SK-N-SH treated with all-trans-retinoic acid at 6 μM for 48 hours (cell line): ENCODE measurements around the gene KCNQ5.

ENCODE experiments used
- ATAC-seq: fragments of 200-7000 bp; cut with Tn5 transposase; 3 replicates; pipeline ENCODE4 v1.9.1; 2020; ENCODE audit warnings: mild to moderate bottlenecking, moderate library complexity
- ARNTL ChIP-seq: fragments of 450-650 bp; formaldehyde crosslinking; IDR thresholded peaks from 2 replicates; pipeline ENCODE4 v1.5.0; 2020; ENCODE audit warnings: low read depth, mild to moderate bottlenecking, moderate library complexity, borderline replicate concordance
- BACH2 ChIP-seq: fragments of 250-450 bp; sonication (Bioruptor Pico); IDR thresholded peaks from 2 replicates; pipeline ENCODE4 v1.9.0; 2021; ENCODE audit warnings: mild to moderate bottlenecking, borderline replicate concordance
- CREB5 ChIP-seq: fragments of 250-450 bp; sonication (Bioruptor Pico); IDR thresholded peaks from 2 replicates; pipeline ENCODE4 v1.5.1; 2020; ENCODE audit warnings: low read depth, mild to moderate bottlenecking, moderate library complexity
- CSDC2 ChIP-seq: fragments of 250-450 bp; sonication (Bioruptor Pico); IDR thresholded peaks from 2 replicates; pipeline ENCODE4 v1.5.0; 2020; ENCODE audit warnings: mild to moderate bottlenecking, moderate library complexity
- ESRRG ChIP-seq: fragments of 250-450 bp; sonication (Bioruptor Pico); IDR thresholded peaks from 2 replicates; pipeline ENCODE4 v1.6.1; 2021; ENCODE audit warnings: mild to moderate bottlenecking
- GLIS3 ChIP-seq: fragments of 250-450 bp; sonication (Bioruptor Pico); IDR thresholded peaks from 2 replicates; pipeline ENCODE4 v1.5.0; 2020; ENCODE audit warnings: mild to moderate bottlenecking, moderate library complexity
- ISL1 ChIP-seq: fragments of 250-450 bp; sonication (Bioruptor Pico); IDR thresholded peaks from 2 replicates; pipeline ENCODE4 v2.1.2; 2022; ENCODE audit warnings: mild to moderate bottlenecking, moderate library complexity
- OSR1 ChIP-seq: fragments of 250-450 bp; sonication (Bioruptor Pico); IDR thresholded peaks from 2 replicates; pipeline ENCODE4 v1.8.0; 2022; ENCODE audit warnings: moderate library complexity, mild to moderate bottlenecking, inconsistent platforms
- PPARA ChIP-seq: fragments of 250-450 bp; sonication (Bioruptor Pico); IDR thresholded peaks from 2 replicates; pipeline ENCODE4 v1.5.0; 2020; ENCODE audit warnings: mild to moderate bottlenecking, borderline replicate concordance
- RARB ChIP-seq: fragments of 250-450 bp; sonication (Bioruptor Pico); IDR thresholded peaks from 2 replicates; pipeline ENCODE4 v1.8.0; 2021; ENCODE audit warnings: mild to moderate bottlenecking, moderate library complexity
- SNAI2 ChIP-seq: fragments of 250-450 bp; sonication (Bioruptor Pico); IDR thresholded peaks from 2 replicates; pipeline ENCODE4 v1.5.0; 2020; ENCODE audit warnings: mild to moderate bottlenecking, moderate library complexity
- TCF4 ChIP-seq: fragments of 250-450 bp; sonication (Bioruptor Pico); IDR thresholded peaks from 2 replicates; pipeline ENCODE4 v1.8.0; 2021; ENCODE audit warnings: mild to moderate bottlenecking, moderate library complexity, borderline replicate concordance
- TOX ChIP-seq: fragments of 250-450 bp; sonication (Bioruptor Pico); IDR thresholded peaks from 2 replicates; pipeline ENCODE4 v1.8.0; 2021; ENCODE audit warnings: mild to moderate bottlenecking, moderate library complexity, borderline replicate concordance
- TSHZ2 ChIP-seq: fragments of 250-450 bp; sonication (Bioruptor Pico); IDR thresholded peaks from 2 replicates; pipeline ENCODE4 v1.5.0; 2020; ENCODE audit warnings: mild to moderate bottlenecking, moderate library complexity
- ZC3H10 ChIP-seq: fragments of 250-450 bp; sonication (Bioruptor Pico); IDR thresholded peaks from 2 replicates; pipeline ENCODE4 v1.5.1; 2021; ENCODE audit warnings: mild to moderate bottlenecking, moderate library complexity
- ZFP3 ChIP-seq: fragments of 250-450 bp; sonication (Bioruptor Pico); IDR thresholded peaks from 2 replicates; pipeline ENCODE4 v1.5.0; 2020; ENCODE audit warnings: mild to moderate bottlenecking, moderate library complexity
- ZNF565 ChIP-seq: fragments of 450-650 bp; formaldehyde crosslinking; conservative IDR thresholded peaks from 2 replicates; pipeline ENCODE4 v1.5.0; 2020; ENCODE audit warnings: low read depth, mild to moderate bottlenecking, moderate library complexity
- ZNF70 ChIP-seq: fragments of 450-650 bp; formaldehyde crosslinking; IDR thresholded peaks from 2 replicates; pipeline ENCODE4 v1.5.0; 2020; ENCODE audit warnings: mild to moderate bottlenecking, moderate library complexity
- ZNF8 ChIP-seq: fragments of 450-650 bp; formaldehyde crosslinking; IDR thresholded peaks from 2 replicates; pipeline ENCODE4 v1.5.0; 2020; ENCODE audit warnings: mild to moderate bottlenecking, moderate library complexity
- TF ChIP-seq, protein P1 (sequence below): fragments of 250-450 bp; sonication (Bioruptor Pico); IDR thresholded peaks from 2 replicates; pipeline ENCODE4 v1.5.1; 2021; ENCODE audit warnings: mild to moderate bottlenecking, moderate library complexity
- TF ChIP-seq, protein P2 (sequence below): fragments of 250-450 bp; sonication (Bioruptor Pico); IDR thresholded peaks from 2 replicates; pipeline ENCODE4 v1.8.0; 2021; ENCODE audit warnings: low read depth, mild to moderate bottlenecking, moderate library complexity, borderline replicate concordance

The KCNQ5 gene

GRCh38 chr6:72623808-72624207, 1.9 kb downstream of the KCNQ5 start:
- ATAC-seq, result no peak
- TF ChIP-seq BACH2 (CRISPR knock-in tag) (no peak), ISL1 (CRISPR knock-in tag) (0 out of 2 replicates have a peak, but pooled peaks have one; percentile 0)
- TF ChIP-seq, all 23 proteins: peak for 1

DNA sequence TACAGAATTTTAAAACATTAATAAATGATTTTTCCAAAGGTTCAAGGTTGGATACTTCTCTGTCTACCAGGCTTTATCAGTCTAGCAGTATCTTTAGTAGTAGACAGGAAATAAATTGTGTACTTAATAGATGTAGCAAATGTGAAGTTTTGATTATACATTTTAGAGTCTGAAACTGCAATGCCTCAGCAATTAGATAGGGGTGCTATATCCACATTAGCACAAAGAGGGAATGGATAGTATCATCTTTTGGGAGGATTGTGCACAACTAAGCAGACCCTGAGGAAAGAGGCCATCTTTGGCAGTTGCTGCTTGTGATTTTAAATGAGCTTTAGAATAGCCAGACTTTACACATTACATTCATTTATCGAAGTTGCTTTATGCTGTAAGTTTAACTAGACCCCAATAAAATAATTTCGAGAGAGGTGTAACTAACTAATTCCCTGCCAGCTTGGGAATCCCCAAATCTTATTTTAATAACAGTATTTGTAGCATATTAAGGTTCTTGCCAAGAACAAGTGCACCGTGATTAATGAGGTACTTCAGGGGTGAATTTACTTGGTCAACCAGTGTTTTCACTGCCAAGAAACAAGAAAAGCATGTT, 2.8 kb downstream of the KCNQ5 start:
- no peak for TF ChIP-seq TOX (CRISPR knock-in tag)
- TF ChIP-seq ZNF8 (CRISPR knock-in tag), result no peak
- TF ChIP-seq ARNTL (CRISPR knock-in tag), result no peak
- no peak for TF ChIP-seq TCF4
- no peak for TF ChIP-seq ESRRG (CRISPR knock-in tag)
- no peak for TF ChIP-seq GLIS3 (CRISPR knock-in tag)
- TF ChIP-seq SNAI2 (CRISPR knock-in tag), result no peak
- TF ChIP-seq CREB5 (CRISPR knock-in tag), result no peak
- TF ChIP-seq TSHZ2 (CRISPR knock-in tag), result no peak
- ATAC-seq, result no peak; the same call in 2 of the 3 replicates

DNA sequence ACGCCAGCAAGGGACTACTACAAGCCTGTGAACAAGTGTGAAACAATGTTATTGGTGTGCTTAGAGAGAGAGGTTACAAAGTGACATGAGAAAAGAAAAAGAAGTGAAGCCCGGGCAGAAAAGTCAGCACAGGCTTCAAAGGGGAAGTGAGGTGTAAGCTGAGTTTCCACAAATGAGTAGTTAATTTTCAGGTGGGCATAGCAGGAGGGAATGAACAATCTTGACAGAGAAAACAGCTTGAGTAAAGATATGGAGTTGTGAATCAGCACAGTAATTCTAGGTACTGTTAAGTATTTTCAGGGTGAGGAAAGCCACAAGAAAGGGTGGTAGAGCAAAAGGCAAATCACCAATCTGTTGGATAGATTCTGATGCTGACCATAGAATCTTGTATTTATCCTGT, 4.3 kb downstream of the KCNQ5 start:
- no peak for ATAC-seq
- no peak for TF ChIP-seq TCF4
- TF ChIP-seq, protein P1, sequence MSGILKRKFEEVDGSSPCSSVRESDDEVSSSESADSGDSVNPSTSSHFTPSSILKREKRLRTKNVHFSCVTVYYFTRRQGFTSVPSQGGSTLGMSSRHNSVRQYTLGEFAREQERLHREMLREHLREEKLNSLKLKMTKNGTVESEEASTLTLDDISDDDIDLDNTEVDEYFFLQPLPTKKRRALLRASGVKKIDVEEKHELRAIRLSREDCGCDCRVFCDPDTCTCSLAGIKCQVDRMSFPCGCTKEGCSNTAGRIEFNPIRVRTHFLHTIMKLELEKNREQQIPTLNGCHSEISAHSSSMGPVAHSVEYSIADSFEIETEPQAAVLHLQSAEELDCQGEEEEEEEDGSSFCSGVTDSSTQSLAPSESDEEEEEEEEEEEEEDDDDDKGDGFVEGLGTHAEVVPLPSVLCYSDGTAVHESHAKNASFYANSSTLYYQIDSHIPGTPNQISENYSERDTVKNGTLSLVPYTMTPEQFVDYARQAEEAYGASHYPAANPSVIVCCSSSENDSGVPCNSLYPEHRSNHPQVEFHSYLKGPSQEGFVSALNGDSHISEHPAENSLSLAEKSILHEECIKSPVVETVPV (CRISPR knock-in tag), result no peak
- TF ChIP-seq TOX (CRISPR knock-in tag), result no peak
- no peak for TF ChIP-seq ZC3H10
- no peak for TF ChIP-seq OSR1 (CRISPR knock-in tag)
- TF ChIP-seq ZNF70 (CRISPR knock-in tag), result no peak
- no peak for TF ChIP-seq ZNF565 (CRISPR knock-in tag)
- no peak for TF ChIP-seq RARB (CRISPR knock-in tag)
- no peak for TF ChIP-seq PPARA (CRISPR knock-in tag)
- TF ChIP-seq CSDC2 (CRISPR knock-in tag), result no peak
- TF ChIP-seq ESRRG (CRISPR knock-in tag), result no peak
- no peak for TF ChIP-seq ARNTL (CRISPR knock-in tag)
- TF ChIP-seq, all 23 proteins: peak for 0

DNA sequence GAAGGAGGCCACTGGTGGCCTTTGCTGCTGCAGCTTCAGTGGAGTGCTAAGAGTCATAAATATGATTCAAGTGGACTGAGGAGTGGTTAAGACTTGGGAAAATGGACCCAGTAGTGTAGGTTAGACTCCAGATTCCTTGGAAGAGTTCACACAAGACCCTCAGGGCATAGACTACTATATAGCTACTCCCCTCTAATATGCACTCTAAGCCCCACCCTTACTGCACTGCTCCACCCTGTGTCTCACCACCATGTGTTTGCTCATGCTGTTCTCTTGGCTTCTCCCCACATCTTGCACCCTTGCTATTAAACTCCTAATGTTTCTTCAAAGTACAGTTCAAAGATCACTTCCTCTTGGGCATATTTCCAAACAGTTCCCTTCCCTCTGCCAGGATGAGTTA, 5.7 kb downstream of the KCNQ5 start:
- TF ChIP-seq ARNTL (CRISPR knock-in tag), result no peak
- no peak for TF ChIP-seq GLIS3 (CRISPR knock-in tag)
- TF ChIP-seq PPARA (CRISPR knock-in tag), result no peak
- TF ChIP-seq, protein P1 (CRISPR knock-in tag), result no peak
- TF ChIP-seq CSDC2 (CRISPR knock-in tag), result no peak
- TF ChIP-seq, protein P2, sequence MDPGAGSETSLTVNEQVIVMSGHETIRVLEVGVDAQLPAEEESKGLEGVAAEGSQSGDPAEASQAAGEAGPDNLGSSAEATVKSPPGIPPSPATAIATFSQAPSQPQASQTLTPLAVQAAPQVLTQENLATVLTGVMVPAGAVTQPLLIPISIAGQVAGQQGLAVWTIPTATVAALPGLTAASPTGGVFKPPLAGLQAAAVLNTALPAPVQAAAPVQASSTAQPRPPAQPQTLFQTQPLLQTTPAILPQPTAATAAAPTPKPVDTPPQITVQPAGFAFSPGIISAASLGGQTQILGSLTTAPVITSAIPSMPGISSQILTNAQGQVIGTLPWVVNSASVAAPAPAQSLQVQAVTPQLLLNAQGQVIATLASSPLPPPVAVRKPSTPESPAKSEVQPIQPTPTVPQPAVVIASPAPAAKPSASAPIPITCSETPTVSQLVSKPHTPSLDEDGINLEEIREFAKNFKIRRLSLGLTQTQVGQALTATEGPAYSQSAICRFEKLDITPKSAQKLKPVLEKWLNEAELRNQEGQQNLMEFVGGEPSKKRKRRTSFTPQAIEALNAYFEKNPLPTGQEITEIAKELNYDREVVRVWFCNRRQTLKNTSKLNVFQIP, result no peak
- no peak for TF ChIP-seq ZNF70 (CRISPR knock-in tag)
- no peak for TF ChIP-seq ZFP3 (CRISPR knock-in tag)
- ATAC-seq, result no peak
